ENCODE measurements around the gene IGDCC3.
"Not testable (repeated sequence)": the region's sequence is repeated elsewhere in the genome, so short reads cannot be mapped to it uniquely, and the experiment has no call there.

Gene IGDCC3

GRCh38 chr15:65354835-65355172, 23.0 kb downstream of the IGDCC3 start:
- H3K4me3 Mint-ChIP-seq, result no peak overlapping the region
- H3K36me3 Mint-ChIP-seq (ENCODE audit: insufficient read depth), result no peaks in the 10 kb centered on the region

GRCh38 chr15:65351972-65352371, 25.8 kb downstream of the IGDCC3 start:
- H3K27ac Mint-ChIP-seq (ENCODE audit: low read depth); H3K36me3 Mint-ChIP-seq (ENCODE audit: insufficient read depth); ATAC-seq (replicated peaks; ENCODE audit: extremely low read depth, poor library complexity, severe bottlenecking); H3K9me3 Mint-ChIP-seq; H3K4me1 Mint-ChIP-seq; DNase-seq (ENCODE audit: low spot score in 2 of 2); H3K4me3 Mint-ChIP-seq: not testable (repeated sequence)
- H3K27me3 Mint-ChIP-seq, result peaks cover 77% of the 10 kb centered on the region

More at GRCh38 chr15:65354835-65355172, 23.0 kb downstream of the IGDCC3 start:
- ATAC-seq (replicated peaks; ENCODE audit: extremely low read depth, poor library complexity, severe bottlenecking) (no peak), DNase-seq (ENCODE audit: low spot score in 2 of 2) (no peak)
- peaks cover 6% of the 10 kb centered on the region for H3K4me1 Mint-ChIP-seq
- peaks cover 58% of the 10 kb centered on the region for H3K27me3 Mint-ChIP-seq
- H3K27ac Mint-ChIP-seq (ENCODE audit: low read depth), result no peak overlapping the region
- H3K9me3 Mint-ChIP-seq, result peaks cover 6% of the 10 kb centered on the region

- DNase-seq (ENCODE audit: low spot score in 2 of 2) (no peak), ATAC-seq (replicated peaks; ENCODE audit: extremely low read depth, poor library complexity, severe bottlenecking) (no peak)
- H3K27ac Mint-ChIP-seq (ENCODE audit: low read depth), result no peak overlapping the region
- H3K9me3 Mint-ChIP-seq, result peaks cover 3% of the 10 kb centered on the region
- H3K36me3 Mint-ChIP-seq (ENCODE audit: insufficient read depth), result no peaks in the 10 kb centered on the region
- no peaks in the 10 kb centered on the region for H3K4me1 Mint-ChIP-seq
- H3K4me3 Mint-ChIP-seq, result no peak overlapping the region
- H3K27me3 Mint-ChIP-seq, result peaks cover 79% of the 10 kb centered on the region
Measured at GRCh38 chr15:65349338-65349737, 28.5 kb downstream of the IGDCC3 start.

- H3K4me1 Mint-ChIP-seq; H3K4me3 Mint-ChIP-seq; DNase-seq (ENCODE audit: low spot score in 2 of 2); ATAC-seq (replicated peaks; ENCODE audit: extremely low read depth, poor library complexity, severe bottlenecking); H3K27ac Mint-ChIP-seq (ENCODE audit: low read depth); H3K9me3 Mint-ChIP-seq; H3K36me3 Mint-ChIP-seq (ENCODE audit: insufficient read depth): not testable (repeated sequence)
- peaks cover 69% of the 10 kb centered on the region for H3K27me3 Mint-ChIP-seq
Measured at GRCh38 chr15:65347756-65348155, 30.0 kb downstream of the IGDCC3 start.

- H3K27me3 Mint-ChIP-seq, result peaks cover 73% of the 10 kb centered on the region
- no peaks in the 10 kb centered on the region for H3K4me1 Mint-ChIP-seq
- no peak overlapping the region for H3K27ac Mint-ChIP-seq (ENCODE audit: low read depth)
- DNase-seq (ENCODE audit: low spot score in 2 of 2), result no peak
- no peak overlapping the region for H3K4me3 Mint-ChIP-seq
- ATAC-seq (replicated peaks; ENCODE audit: extremely low read depth, poor library complexity, severe bottlenecking), result no peak
- H3K36me3 Mint-ChIP-seq (ENCODE audit: insufficient read depth), result no peaks in the 10 kb centered on the region
- no peaks in the 10 kb centered on the region for H3K9me3 Mint-ChIP-seq
Measured at GRCh38 chr15:65346856-65347598, 30.8 kb downstream of the IGDCC3 start.

- Mint-ChIP-seq H3K27me3 (peaks cover 73% of the 10 kb centered on the region), H3K9me3 (no peaks in the 10 kb centered on the region), H3K27ac (ENCODE audit: low read depth) (no peak overlapping the region), H3K4me3 (no peak overlapping the region), H3K4me1 (no peaks in the 10 kb centered on the region), H3K36me3 (ENCODE audit: insufficient read depth) (no peaks in the 10 kb centered on the region)
- no peak for ATAC-seq (replicated peaks; ENCODE audit: extremely low read depth, poor library complexity, severe bottlenecking)
- DNase-seq (ENCODE audit: low spot score in 2 of 2), result no peak
Measured at GRCh38 chr15:65344914-65345275, 32.9 kb downstream of the IGDCC3 start.

GRCh38 chr15:65344214-65344913, 33.4 kb downstream of the IGDCC3 start:
- H3K9me3 Mint-ChIP-seq, result no peaks in the 10 kb centered on the region
- no peak overlapping the region for H3K27ac Mint-ChIP-seq (ENCODE audit: low read depth)
- ATAC-seq (replicated peaks; ENCODE audit: extremely low read depth, poor library complexity, severe bottlenecking) (no peak), DNase-seq (ENCODE audit: low spot score in 2 of 2) (no peak)
- H3K4me1 Mint-ChIP-seq, result no peaks in the 10 kb centered on the region
- no peak overlapping the region for H3K4me3 Mint-ChIP-seq
- H3K27me3 Mint-ChIP-seq, result peaks cover 73% of the 10 kb centered on the region
- no peaks in the 10 kb centered on the region for H3K36me3 Mint-ChIP-seq (ENCODE audit: insufficient read depth)

GRCh38 chr15:65343374-65343981, 34.3 kb downstream of the IGDCC3 start:
- ATAC-seq (replicated peaks; ENCODE audit: extremely low read depth, poor library complexity, severe bottlenecking) (no peak), DNase-seq (ENCODE audit: low spot score in 2 of 2) (no peak)
- H3K4me1 Mint-ChIP-seq, result no peaks in the 10 kb centered on the region
- peaks cover 66% of the 10 kb centered on the region for H3K27me3 Mint-ChIP-seq
- H3K27ac Mint-ChIP-seq (ENCODE audit: low read depth), result no peak overlapping the region
- H3K36me3 Mint-ChIP-seq (ENCODE audit: insufficient read depth), result no peaks in the 10 kb centered on the region
- no peaks in the 10 kb centered on the region for H3K9me3 Mint-ChIP-seq
- no peak overlapping the region for H3K4me3 Mint-ChIP-seq

GRCh38 chr15:65342493-65342892, 35.3 kb downstream of the IGDCC3 start:
- ATAC-seq (replicated peaks; ENCODE audit: extremely low read depth, poor library complexity, severe bottlenecking), result no peak
- no peaks in the 10 kb centered on the region for H3K9me3 Mint-ChIP-seq
- no peak overlapping the region for H3K4me3 Mint-ChIP-seq
- peaks cover 56% of the 10 kb centered on the region for H3K27me3 Mint-ChIP-seq
- H3K27ac Mint-ChIP-seq (ENCODE audit: low read depth), result no peak overlapping the region
- no peak for DNase-seq (ENCODE audit: low spot score in 2 of 2)
- no peaks in the 10 kb centered on the region for H3K36me3 Mint-ChIP-seq (ENCODE audit: insufficient read depth)
- H3K4me1 Mint-ChIP-seq, result no peaks in the 10 kb centered on the region

- Mint-ChIP-seq H3K9me3 (no peaks in the 10 kb centered on the region), H3K4me1 (no peaks in the 10 kb centered on the region), H3K27ac (ENCODE audit: low read depth) (no peak overlapping the region), H3K4me3 (no peak overlapping the region), H3K27me3 (peaks cover 30% of the 10 kb centered on the region), H3K36me3 (ENCODE audit: insufficient read depth) (no peaks in the 10 kb centered on the region)
- ATAC-seq (replicated peaks; ENCODE audit: extremely low read depth, poor library complexity, severe bottlenecking) (no peak), DNase-seq (ENCODE audit: low spot score in 2 of 2) (no peak)
Measured at GRCh38 chr15:65339920-65340319, 37.9 kb downstream of the IGDCC3 start.

GRCh38 chr15:65339416-65339815, 38.4 kb downstream of the IGDCC3 start:
- H3K27ac Mint-ChIP-seq (ENCODE audit: low read depth), result no peak overlapping the region
- no peaks in the 10 kb centered on the region for H3K4me1 Mint-ChIP-seq
- H3K27me3 Mint-ChIP-seq, result peaks cover 33% of the 10 kb centered on the region
- H3K36me3 Mint-ChIP-seq (ENCODE audit: insufficient read depth), result no peaks in the 10 kb centered on the region
- no peak for DNase-seq (ENCODE audit: low spot score in 2 of 2)
- ATAC-seq (replicated peaks; ENCODE audit: extremely low read depth, poor library complexity, severe bottlenecking), result no peak
- no peak overlapping the region for H3K4me3 Mint-ChIP-seq
- H3K9me3 Mint-ChIP-seq, result no peaks in the 10 kb centered on the region

GRCh38 chr15:65338823-65339222, 39.0 kb downstream of the IGDCC3 start:
- ATAC-seq (replicated peaks; ENCODE audit: extremely low read depth, poor library complexity, severe bottlenecking), result no peak
- Mint-ChIP-seq H3K4me3 (no peak overlapping the region), H3K36me3 (ENCODE audit: insufficient read depth) (no peaks in the 10 kb centered on the region), H3K27me3 (peaks cover 39% of the 10 kb centered on the region), H3K4me1 (no peaks in the 10 kb centered on the region), H3K27ac (ENCODE audit: low read depth) (no peak overlapping the region), H3K9me3 (no peaks in the 10 kb centered on the region)
- no peak for DNase-seq (ENCODE audit: low spot score in 2 of 2)

GRCh38 chr15:65338366-65338765, 39.4 kb downstream of the IGDCC3 start:
- H3K4me3 Mint-ChIP-seq, result no peak overlapping the region
- DNase-seq (ENCODE audit: low spot score in 2 of 2) (no peak), ATAC-seq (replicated peaks; ENCODE audit: extremely low read depth, poor library complexity, severe bottlenecking) (no peak)
- H3K36me3 Mint-ChIP-seq (ENCODE audit: insufficient read depth), result no peaks in the 10 kb centered on the region
- H3K27ac Mint-ChIP-seq (ENCODE audit: low read depth), result no peak overlapping the region
- peaks cover 42% of the 10 kb centered on the region for H3K27me3 Mint-ChIP-seq
- H3K9me3 Mint-ChIP-seq, result no peaks in the 10 kb centered on the region
- no peaks in the 10 kb centered on the region for H3K4me1 Mint-ChIP-seq
